RCC 7860 (cell line): ENCODE measurements around the gene ADAMTSL3.
A peak's percentile ranks its signal among the peaks of the same experiment; 100 is the strongest.

Experiments
- DNase-seq: peaks from one replicate; pipeline ENCODE4 v3.0.0-alpha.2; 2015; ENCODE audit warnings: low spot score
- FAIRE-seq: peaks from 2 replicates; lab custom pipeline; 2012; peaks lifted over from hg19 to GRCh38; lab: Jason Lieb, UNC

ADAMTSL3 gene, protein sequence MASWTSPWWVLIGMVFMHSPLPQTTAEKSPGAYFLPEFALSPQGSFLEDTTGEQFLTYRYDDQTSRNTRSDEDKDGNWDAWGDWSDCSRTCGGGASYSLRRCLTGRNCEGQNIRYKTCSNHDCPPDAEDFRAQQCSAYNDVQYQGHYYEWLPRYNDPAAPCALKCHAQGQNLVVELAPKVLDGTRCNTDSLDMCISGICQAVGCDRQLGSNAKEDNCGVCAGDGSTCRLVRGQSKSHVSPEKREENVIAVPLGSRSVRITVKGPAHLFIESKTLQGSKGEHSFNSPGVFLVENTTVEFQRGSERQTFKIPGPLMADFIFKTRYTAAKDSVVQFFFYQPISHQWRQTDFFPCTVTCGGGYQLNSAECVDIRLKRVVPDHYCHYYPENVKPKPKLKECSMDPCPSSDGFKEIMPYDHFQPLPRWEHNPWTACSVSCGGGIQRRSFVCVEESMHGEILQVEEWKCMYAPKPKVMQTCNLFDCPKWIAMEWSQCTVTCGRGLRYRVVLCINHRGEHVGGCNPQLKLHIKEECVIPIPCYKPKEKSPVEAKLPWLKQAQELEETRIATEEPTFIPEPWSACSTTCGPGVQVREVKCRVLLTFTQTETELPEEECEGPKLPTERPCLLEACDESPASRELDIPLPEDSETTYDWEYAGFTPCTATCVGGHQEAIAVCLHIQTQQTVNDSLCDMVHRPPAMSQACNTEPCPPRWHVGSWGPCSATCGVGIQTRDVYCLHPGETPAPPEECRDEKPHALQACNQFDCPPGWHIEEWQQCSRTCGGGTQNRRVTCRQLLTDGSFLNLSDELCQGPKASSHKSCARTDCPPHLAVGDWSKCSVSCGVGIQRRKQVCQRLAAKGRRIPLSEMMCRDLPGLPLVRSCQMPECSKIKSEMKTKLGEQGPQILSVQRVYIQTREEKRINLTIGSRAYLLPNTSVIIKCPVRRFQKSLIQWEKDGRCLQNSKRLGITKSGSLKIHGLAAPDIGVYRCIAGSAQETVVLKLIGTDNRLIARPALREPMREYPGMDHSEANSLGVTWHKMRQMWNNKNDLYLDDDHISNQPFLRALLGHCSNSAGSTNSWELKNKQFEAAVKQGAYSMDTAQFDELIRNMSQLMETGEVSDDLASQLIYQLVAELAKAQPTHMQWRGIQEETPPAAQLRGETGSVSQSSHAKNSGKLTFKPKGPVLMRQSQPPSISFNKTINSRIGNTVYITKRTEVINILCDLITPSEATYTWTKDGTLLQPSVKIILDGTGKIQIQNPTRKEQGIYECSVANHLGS (N-terminal part only)

DNA sequence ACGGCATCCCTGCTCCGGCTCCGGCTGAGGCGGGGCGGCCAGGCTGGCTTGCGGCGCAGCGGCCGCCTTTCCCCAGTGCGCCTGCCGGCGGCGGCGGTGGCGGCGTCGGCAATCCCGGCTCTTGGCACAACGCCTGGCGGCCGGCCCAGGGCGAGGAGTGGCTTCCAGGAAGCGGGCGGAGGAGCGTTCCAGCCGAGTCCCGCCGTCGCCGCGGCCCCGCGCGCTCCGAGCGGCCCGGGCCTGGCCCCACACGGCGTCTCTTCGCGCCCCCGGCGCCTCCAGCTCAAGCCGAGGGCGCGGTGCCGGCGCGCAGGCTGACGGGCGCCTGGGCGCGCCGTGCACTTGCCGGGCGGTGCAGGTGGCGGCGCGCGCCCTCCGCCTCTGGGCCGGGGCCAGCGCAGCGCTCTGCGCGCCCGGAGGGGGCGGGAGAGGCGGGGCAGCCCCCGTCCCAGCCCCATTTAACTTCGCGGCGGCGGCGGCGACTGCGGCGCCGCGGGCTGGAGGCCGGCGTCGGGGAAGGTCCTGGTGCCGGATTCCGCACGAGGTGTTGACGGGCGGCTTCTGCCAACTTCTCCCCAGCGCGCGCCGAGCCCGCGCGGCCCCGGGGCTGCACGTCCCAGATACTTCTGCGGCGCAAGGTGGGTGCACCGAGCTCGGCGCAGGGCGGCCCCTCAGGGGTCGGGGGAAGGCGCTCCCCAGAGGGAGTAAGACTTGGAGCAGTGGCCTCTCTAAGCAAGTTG, at the start of gene ADAMTSL3:
ADAMTSL3 (plus strand) TSS at position 485 of the 740 bp plus-strand sequence. CDS start 1,639 bp downstream, outside the sequence.
- FAIRE-seq, result no peak
- peak; percentile 25 for DNase-seq

DNA sequence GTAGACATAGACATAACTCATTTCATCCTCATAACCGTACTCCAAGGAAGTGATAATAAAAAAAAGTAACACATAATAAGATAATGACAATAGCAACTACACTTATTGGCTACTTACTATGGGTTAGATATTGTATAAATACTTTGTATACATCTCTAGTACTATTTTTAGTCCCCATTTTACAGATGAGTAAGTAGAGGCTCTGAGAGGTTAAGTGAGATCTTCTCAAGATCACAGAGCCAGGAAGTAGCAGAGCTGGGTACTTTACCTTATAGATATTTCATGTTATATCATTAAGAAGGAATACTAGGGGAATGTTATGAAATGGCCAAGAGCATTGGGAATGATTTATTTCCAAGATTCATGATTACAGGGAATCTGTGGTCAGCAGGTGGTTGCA, 49.4 kb upstream of the ADAMTSL3 start:
- FAIRE-seq (no peak), DNase-seq (no peak)

DNA sequence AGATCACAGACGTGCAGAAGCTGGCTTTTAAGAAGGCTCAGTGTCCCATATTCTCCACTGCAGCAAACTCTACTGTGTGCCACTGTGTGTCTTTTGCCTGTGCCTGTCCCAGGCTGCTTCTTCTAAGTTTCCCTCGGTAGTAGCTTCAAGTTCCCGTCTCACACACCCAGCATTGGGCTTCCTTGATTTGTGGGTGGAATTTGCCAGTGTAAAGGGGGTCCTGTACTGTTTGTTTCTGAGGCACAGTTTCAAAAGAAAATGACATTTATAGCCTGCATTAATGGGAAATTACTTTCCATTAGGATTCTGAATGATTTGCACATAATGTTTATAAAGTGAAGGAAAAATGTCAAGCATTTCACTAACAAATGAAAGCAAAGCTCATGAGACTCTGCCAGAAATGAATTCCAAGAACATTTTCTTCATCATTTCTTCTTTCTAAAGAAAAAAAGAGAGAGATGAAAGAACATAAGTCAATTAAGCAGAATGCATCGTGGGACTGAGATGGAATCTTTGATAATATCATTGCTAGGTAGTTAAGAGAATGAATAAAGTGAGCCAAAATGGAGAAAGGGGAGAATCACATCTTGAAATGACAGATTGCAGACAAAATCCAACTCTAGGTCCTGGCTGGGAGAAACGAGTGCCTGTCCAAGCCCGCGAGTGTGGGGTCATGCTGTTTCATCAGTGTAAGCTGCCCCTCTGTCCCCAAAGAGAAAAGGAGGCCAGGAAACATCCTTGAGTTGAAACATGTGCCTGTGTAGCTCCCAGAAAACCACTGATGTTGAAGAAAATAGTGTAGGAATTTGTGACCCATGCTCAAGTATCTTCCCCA, 48.6 kb upstream of the ADAMTSL3 start:
- DNase-seq, result no peak
- no peak for FAIRE-seq

DNA sequence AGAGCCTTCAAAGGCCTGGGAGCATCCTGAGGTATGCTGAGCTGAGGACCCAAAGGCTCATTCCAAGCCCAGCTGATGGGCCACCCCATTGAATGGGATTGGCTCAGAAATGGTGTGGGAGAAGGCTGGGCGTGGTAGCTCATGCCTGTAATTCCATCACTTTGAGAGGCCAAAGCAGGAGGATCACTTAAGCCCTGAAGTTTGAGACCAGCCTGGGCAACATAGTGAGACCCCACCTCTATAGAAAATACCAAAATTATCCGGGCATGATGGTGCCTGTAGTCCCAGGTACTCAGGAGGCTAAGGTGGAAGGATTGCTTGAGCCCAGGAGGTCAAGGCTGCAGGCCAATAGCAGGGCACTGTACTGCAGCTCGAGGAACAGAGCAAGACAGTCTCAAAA, 43.8 kb upstream of the ADAMTSL3 start:
- no peak for FAIRE-seq
- DNase-seq, result no peak

DNA sequence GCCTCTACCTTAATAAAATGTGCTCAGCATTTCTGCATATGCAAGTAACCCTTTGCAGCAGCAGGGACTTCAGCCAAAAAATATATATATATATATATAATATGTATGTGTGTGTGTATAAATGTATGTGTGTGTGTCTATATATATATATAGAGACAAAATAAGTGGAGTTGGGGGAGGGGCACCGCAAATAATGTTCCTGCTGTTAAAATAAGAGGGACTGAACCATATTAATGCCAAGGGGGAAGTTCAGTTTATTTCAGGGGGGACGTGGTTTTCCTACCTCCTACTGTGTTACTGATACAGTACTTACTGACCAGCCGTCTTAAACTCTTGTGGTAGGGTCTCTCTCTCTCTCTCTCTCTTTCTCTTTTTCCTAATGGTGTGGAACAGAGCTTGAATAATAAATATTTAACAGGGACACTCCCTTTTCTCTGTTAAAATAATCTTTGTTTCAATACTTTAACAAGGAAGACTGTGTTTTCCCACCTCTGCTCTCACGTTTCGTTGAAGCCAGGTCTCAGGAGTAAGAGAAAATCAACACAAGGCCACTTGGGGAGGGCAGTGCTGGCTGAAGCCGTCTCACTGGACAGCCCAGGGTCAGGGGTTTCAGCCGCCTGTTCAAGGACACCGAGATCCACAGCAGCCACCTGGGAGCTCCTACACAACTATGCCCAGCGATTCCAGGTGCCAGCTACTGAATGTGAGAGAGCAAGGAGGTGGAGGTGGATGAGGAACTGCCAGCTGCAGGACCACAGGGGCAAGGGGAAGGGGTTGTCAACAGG, 42.8 kb upstream of the ADAMTSL3 start:
- DNase-seq (no peak), FAIRE-seq (no peak)

DNA sequence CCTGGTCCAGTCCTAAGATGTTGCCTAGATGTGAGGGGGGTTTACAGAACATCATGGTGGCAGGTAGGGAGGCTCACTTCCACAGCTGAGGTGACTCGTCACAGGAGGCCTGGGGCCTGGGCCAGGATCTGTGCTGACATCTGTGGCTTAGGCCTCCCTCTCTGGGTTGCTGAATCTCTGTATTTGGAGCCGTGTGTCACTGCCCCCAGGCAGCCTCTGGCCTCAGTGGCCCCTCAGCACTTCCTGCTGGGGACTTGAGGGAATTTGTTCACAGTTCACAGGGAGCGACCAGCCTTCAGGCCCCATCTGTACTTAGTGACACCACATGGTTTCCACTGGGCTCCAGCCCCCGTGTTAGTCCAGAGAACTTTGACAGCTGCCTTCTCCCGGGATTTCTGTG, 41.7 kb upstream of the ADAMTSL3 start:
- DNase-seq (no peak), FAIRE-seq (no peak)

DNA sequence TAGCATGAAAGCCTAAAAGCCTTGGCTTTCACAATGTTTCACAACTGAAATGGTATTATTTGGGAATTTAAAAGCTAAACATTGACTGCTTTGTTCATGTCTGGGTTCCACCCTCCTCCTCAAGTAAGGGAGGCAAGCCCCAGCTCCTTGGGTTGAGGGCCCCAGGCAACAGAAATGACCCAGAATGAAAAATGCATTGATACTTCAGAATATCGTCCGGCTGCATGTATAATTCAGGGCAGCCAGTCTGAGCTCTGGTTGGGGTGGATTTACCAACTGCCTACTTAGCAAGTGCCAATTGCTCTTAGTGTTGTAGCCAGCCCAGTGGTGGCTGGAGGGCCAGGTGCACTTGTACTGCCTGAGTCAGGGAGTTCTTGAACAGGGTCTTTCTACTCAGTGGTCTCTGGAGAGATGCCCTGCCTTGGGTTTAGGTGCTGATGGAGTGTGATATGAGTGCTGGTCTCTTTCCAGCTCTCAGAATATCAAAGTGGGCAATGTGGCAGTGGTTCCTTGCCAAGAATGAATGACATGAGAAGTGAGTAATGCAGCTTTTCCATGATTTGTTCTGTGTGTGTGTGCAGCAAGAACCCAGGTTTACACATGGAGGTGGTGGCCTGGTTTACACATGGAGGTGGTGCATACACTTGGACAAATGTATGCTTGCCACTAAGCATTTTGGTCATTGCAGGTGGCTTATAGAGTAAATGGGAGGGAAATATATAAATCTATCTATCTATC, 40.9 kb upstream of the ADAMTSL3 start:
- FAIRE-seq (no peak), DNase-seq (no peak)

DNA sequence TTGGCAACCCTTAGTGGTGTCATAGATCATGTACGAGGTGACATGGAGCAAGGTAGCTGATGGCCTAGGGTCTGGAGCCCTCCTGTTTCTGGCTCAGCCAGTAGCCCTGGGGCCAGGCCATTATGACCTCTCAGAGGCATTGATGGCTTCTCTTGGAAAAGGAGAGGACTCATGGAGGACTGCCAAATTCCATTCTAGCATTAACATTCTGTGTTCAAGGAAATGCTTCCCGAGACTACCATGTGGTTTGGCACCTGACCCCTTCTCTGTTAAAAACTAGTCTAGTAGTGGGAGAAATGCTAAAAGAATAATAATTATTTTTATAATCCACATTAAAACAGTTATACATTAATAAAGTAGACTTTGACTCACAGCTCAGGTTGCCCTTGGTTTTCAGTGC, 40.2 kb upstream of the ADAMTSL3 start:
- DNase-seq (peak; percentile 30), FAIRE-seq (peak; percentile 90)

DNA sequence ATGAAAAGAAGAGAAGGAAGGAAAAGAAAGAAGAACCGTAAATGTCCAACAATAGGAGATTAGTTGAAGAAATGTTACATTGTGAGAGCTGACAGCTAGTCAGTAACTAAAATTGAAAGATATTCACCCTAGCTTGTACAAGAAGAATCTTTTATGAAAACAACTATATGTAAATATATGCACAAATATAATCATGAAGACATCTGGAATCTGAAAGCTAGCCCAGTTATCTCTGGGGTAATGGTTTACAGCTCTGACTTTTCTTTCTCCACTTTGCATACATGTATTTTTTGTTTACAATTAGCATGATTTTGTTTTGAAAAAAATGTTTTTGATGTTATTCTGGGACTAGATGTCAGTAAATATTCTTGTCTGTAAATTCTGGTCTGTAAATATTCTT, 37.1 kb upstream of the ADAMTSL3 start:
- DNase-seq (no peak), FAIRE-seq (no peak)

DNA sequence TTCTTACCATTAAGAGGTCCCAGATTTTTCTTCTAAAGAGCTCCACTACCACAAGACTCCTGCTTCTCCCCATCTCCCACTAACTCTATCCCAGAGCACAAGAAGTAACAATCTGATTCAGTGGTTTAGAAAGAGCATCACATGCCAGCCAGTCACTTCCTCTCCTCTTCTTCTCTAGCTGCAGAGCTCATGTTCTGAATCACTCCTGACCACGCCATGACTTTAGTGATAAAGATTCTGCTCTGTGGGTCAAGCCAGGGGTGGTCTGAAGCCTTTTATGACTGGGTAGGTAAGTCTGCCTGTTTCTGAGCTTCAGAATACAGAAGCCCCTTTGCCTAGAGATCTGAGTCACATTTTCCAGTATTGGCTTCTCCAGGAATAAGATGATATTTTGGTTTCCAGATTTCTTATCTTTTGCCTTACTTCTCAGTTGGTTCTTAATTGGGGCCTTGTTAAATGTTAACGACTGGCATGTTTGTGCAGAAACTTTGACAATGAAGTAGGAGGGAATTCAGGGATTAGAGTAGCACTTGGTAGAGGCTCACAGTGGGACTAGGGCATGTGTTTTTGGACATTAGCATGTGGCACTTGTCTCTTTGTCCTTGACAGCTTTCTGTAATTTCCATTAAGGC, 27.6 kb upstream of the ADAMTSL3 start:
- FAIRE-seq (peak; percentile 57), DNase-seq (peak; percentile 79)

DNA sequence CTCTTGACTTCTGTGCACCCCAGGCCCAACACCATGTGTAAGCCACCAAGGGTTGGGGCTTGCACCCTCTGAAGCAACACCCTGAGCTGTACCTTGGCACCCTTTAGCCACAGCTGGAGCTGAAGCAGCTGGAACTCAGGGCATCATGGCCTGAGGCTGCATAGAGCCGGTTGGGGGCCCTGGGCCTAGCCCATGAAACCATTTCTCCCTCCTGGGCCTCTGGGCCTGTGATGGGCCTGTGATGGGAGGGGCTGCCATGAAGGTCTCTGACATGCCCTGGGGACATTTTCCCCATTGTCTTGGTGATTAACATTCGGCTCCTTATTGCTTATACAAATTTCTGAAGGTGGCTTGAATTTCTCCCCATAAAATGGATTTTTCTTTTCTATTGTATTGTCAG, 22.4 kb upstream of the ADAMTSL3 start:
- FAIRE-seq (no peak), DNase-seq (no peak)

DNA sequence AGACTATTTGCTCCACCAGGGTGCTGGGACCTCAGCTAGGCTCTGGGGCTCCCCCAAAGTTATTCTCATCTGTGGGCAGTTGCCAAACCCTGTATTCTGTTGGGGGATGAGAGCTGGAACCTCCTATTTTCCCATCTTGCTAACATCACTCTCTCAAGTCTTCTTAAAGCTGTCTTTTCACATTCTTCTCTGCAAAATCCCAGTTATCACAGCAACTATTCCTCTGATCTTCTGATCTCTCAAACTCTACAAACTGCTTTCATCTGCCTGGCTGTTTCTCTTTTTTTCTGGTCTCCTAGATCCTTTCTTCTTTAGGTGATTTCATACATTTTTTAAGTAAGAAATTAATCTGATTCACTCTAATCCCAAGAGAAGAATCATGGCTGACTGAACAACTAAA, 10.7 kb upstream of the ADAMTSL3 start:
- no peak for FAIRE-seq
- no peak for DNase-seq

DNA sequence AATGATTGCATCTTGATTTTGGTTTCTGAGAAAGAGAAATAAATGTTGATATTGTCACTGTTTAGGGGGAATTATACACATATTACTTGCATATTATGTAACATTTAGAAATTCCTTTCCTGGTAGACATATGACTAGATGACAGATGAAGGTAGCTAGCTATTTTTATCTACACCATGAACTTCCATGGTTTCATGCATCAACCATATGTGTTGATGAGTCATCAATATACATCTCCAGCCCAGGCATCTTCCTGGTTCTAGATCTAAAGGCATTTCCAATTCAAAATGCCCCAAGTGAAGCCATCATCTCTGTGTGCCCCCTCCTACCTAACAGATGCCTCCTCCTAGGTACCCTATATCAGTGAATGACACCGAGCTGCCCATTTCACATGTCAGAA, 9.5 kb upstream of the ADAMTSL3 start:
- DNase-seq (no peak), FAIRE-seq (no peak)

DNA sequence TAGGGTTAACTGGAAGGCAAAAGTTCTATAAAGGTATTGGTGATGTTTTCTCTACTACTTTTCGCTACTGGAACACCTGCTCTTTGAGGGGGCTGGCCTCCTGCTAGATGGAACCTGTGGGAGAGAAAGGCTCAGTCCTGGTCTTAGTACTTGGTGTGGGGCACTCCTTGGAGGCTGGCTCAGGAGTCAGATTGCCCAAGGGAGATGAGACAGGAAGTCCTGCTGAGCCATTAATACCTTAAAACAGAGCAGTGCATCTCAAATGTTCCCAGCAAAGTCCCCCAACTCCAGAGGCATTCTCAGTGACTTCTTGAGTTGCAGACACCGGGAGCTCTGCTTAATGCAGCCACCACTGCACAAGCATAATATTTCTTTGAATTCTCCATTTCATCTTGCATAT, 3.1 kb upstream of the ADAMTSL3 start:
- FAIRE-seq, result no peak
- DNase-seq, result no peak

DNA sequence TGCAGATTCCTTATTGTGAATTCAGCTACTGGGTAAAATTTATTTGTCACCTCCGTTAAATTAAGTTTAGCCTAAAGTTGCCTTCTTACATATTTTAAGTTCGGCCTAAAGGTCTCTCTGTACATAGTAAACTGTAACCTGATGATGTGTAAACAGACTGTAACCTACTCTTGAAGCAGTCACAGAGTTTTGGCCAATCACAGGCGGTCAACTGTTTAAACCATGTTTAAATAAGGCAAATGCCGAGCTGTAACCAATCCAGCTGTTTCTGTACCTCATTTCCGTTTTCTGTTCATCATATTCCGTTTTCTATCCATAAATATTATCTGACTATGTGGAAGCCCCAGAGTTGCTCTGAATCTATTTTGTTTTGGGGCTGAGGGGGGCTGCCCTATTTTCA, 2.4 kb upstream of the ADAMTSL3 start:
- DNase-seq (no peak), FAIRE-seq (no peak)

DNA sequence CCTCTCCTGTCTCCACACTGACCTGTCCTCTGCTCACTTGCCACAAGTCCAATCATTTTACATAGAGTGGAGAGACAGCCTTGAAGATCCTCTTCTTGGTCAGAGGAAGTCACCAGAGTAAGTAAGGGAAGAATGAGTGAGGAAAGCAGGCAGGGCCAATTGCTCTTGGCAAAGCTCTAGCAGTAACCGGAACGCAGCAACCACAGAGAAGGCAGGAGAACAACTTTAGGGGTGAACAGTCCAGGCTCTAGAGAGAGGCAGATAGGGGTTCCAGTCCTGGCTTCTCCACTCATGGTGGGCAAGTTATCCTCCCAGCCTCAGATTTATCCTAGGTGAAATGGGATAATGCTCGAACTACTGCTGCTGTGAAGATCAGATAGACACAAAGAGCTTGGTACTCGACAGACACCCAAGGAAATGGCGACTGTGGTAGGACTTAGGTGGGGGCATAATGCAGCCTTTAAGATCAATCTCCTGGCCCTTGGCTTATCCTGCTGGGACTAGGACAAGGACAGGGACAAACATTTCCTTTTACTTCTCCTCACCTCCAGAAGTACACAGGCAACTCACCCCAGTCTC, 1.2 kb upstream of the ADAMTSL3 start:
- no peak for DNase-seq
- no peak for FAIRE-seq

DNA sequence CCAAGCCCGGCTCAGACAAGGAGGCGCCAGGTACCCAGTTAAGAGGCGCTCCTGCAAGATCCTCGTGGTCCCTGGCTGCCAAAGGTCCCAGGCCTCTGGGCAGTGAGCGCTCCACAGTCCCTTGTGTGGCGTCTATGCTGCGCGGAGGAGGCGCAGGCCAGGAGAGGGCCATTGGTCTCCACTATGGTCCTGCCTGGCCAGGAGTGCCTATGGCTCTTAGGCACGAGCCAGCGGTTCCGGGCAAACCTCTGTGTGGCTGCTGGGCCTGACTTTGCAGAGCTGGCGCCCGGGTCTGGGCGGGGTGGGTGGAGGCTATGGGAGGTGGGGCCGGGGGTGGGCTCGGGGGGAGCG, 660 bp upstream of the ADAMTSL3 start:
- FAIRE-seq (no peak), DNase-seq (no peak)
